ENCODE data around the gene CCDC141. TPM values are rescaled to one million over a fixed set of nuclear protein-coding genes. Genes with fewer than 3 reads are reported as not detected.

Gene CCDC141
- total RNA-seq, 1 donor from 2014 or later, result 1.2 TPM

- Mint-ChIP-seq H3K4me1 (no peaks in the 10 kb centered on the region), H3K27me3 (ENCODE audit: low read depth) (peaks cover 9% of the 10 kb centered on the region), H3K27ac (no peak overlapping the region), H3K36me3 (no peaks in the 10 kb centered on the region), H3K9me3 (no peaks in the 10 kb centered on the region), H3K4me3 (no peak overlapping the region)
- no peak for TF ChIP-seq CTCF (IDR thresholded peaks at IDR 0.05; ENCODE audit: unreplicated experiment)
- DNase-seq (ENCODE audit: low spot score in 2 of 2, unreplicated experiment in 2 of 2), result no peak
These were observed 156.9 kb downstream of the CCDC141 start for GRCh38 chr2:178892751-178893625.

- H3K27me3 Mint-ChIP-seq (ENCODE audit: low read depth), result peaks cover 9% of the 10 kb centered on the region
- H3K27ac Mint-ChIP-seq, result no peak overlapping the region
- no peak overlapping the region for H3K4me3 Mint-ChIP-seq
These were observed 157.9 kb downstream of the CCDC141 start for GRCh38 chr2:178891959-178892485.

GRCh38 chr2:178891265-178891958, 158.5 kb downstream of the CCDC141 start:
- Mint-ChIP-seq H3K27ac (no peak overlapping the region), H3K27me3 (ENCODE audit: low read depth) (peaks cover 7% of the 10 kb centered on the region), H3K36me3 (no peaks in the 10 kb centered on the region), H3K4me3 (no peak overlapping the region), H3K9me3 (no peaks in the 10 kb centered on the region), H3K4me1 (no peaks in the 10 kb centered on the region)
- peak; percentile 98 for TF ChIP-seq CTCF (IDR thresholded peaks at IDR 0.05; ENCODE audit: unreplicated experiment)
- peak; percentile 43 to 69 for DNase-seq (ENCODE audit: low spot score in 2 of 2, unreplicated experiment in 2 of 2)

More at GRCh38 chr2:178891959-178892485, 157.9 kb downstream of the CCDC141 start:
- H3K36me3 Mint-ChIP-seq, result no peaks in the 10 kb centered on the region
- no peaks in the 10 kb centered on the region for H3K9me3 Mint-ChIP-seq
- TF ChIP-seq CTCF (IDR thresholded peaks at IDR 0.05; ENCODE audit: unreplicated experiment), result no peak
- no peak for DNase-seq (ENCODE audit: low spot score in 2 of 2, unreplicated experiment in 2 of 2)
- no peaks in the 10 kb centered on the region for H3K4me1 Mint-ChIP-seq

- no peak overlapping the region for H3K27ac Mint-ChIP-seq
- H3K36me3 Mint-ChIP-seq, result no peaks in the 10 kb centered on the region
- no peaks in the 10 kb centered on the region for H3K9me3 Mint-ChIP-seq
- H3K4me1 Mint-ChIP-seq, result no peaks in the 10 kb centered on the region
- TF ChIP-seq CTCF (IDR thresholded peaks at IDR 0.05; ENCODE audit: unreplicated experiment), result no peak
- H3K27me3 Mint-ChIP-seq (ENCODE audit: low read depth), result peaks cover 8% of the 10 kb centered on the region
- H3K4me3 Mint-ChIP-seq, result no peak overlapping the region
- no peak for DNase-seq (ENCODE audit: low spot score in 2 of 2, unreplicated experiment in 2 of 2)
These were observed 163.9 kb downstream of the CCDC141 start for GRCh38 chr2:178886006-178886405.

- Mint-ChIP-seq H3K4me1 (no peaks in the 10 kb centered on the region), H3K36me3 (no peaks in the 10 kb centered on the region), H3K9me3 (no peaks in the 10 kb centered on the region), H3K27ac (no peak overlapping the region), H3K27me3 (ENCODE audit: low read depth) (peaks cover 9% of the 10 kb centered on the region), H3K4me3 (no peak overlapping the region)
- no peak for TF ChIP-seq CTCF (IDR thresholded peaks at IDR 0.05; ENCODE audit: unreplicated experiment)
- DNase-seq (ENCODE audit: low spot score in 2 of 2, unreplicated experiment in 2 of 2), result no peak
These were observed 165.5 kb downstream of the CCDC141 start for GRCh38 chr2:178884440-178884839.

Data from mesothelial cell of epicardium (in vitro differentiated cells).